IMR-90 (cell line): ENCODE data around the gene DHRS12.

Experiments used
- BHLHE40 ChIP-seq: fragments of 150-350 bp; IDR thresholded peaks from 2 replicates; pipeline ENCODE4 v1.6.1; 2016; ENCODE audit warnings: mild to moderate bottlenecking, low read depth, low read length
- CEBPB ChIP-seq: IDR thresholded peaks from 2 replicates; pipeline ENCODE4 v1.6.1; 2012; ENCODE audit warnings: low read depth, low read length, improper control_type of control experiment
- FOS ChIP-seq: fragments of 150-350 bp; IDR thresholded peaks from 2 replicates; pipeline ENCODE4 v1.6.1; 2016; ENCODE audit warnings: low read depth, low read length
- MAFK ChIP-seq: IDR thresholded peaks from 2 replicates; pipeline ENCODE4 v1.6.1; 2012; ENCODE audit warnings: low read depth, low read length, improper control_type of control experiment
- MAZ ChIP-seq: IDR thresholded peaks from 2 replicates; pipeline ENCODE4 v1.6.1; 2012; ENCODE audit warnings: low read depth, mild to moderate bottlenecking, low read length, improper control_type of control experiment, moderate library complexity, borderline replicate concordance
- MXI1 ChIP-seq: IDR thresholded peaks from 2 replicates; pipeline ENCODE4 v1.6.1; 2012; ENCODE audit warnings: low read depth, mild to moderate bottlenecking, low read length, moderate library complexity, borderline replicate concordance
- POLR2A ChIP-seq: IDR thresholded peaks from 2 replicates; pipeline ENCODE4 v1.6.1; 2012; ENCODE audit warnings: mild to moderate bottlenecking, low read depth, low read length
- RAD21 ChIP-seq: IDR thresholded peaks from 2 replicates; pipeline ENCODE4 v1.6.1; 2012; ENCODE audit warnings: low read length, improper control_type of control experiment
- RCOR1 ChIP-seq: IDR thresholded peaks from 2 replicates; pipeline ENCODE4 v1.6.1; 2012; ENCODE audit warnings: mild to moderate bottlenecking, low read length, improper control_type of control experiment; ENCODE audit not compliant: insufficient replicate concordance
- RFX5 ChIP-seq: IDR thresholded peaks from 2 replicates; pipeline ENCODE4 v1.8.0; 2012; ENCODE audit warnings: low read depth, mild to moderate bottlenecking, low read length, moderate library complexity
- TF ChIP-seq, protein P1 (sequence below): conservative IDR thresholded peaks from 2 replicates; pipeline ENCODE4 v1.5.1; 2012; ENCODE audit warnings: mild to moderate bottlenecking, low read depth, low read length, improper control_type of control experiment
- TF ChIP-seq, protein P2 (sequence below): fragments of 150-350 bp; IDR thresholded peaks from 2 replicates; pipeline ENCODE4 v1.6.1; 2017; ENCODE audit warnings: mild to moderate bottlenecking, antibody characterized with exemption, low read length, low read depth

DNA sequence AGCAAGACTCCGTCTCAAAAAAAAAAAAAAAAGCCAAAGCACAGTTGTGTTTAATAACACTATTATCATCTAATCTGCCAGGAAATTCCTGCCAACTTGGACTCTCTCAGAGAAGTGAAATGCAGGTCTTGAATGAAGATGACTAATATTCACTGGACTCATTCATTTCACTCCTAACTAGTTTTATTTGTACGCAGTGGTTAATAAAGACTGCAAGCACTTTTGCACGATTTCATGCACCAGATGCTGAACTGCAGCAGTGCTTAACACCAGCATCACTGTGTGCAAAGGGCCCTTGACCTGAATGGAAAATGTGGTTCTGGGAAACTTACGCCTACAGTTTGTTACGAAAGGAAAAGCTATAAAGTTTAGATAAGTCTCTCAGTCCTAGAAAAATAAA, 63.3 kb downstream of the DHRS12 start:
- TF ChIP-seq MAFK (no peak), MAZ (no peak), RCOR1 (no peak), BHLHE40 (no peak), POLR2A (no peak), RFX5 (no peak), FOS (no peak), MXI1 (no peak), RAD21 (no peak), CEBPB (no peak)
- TF ChIP-seq, protein P1, sequence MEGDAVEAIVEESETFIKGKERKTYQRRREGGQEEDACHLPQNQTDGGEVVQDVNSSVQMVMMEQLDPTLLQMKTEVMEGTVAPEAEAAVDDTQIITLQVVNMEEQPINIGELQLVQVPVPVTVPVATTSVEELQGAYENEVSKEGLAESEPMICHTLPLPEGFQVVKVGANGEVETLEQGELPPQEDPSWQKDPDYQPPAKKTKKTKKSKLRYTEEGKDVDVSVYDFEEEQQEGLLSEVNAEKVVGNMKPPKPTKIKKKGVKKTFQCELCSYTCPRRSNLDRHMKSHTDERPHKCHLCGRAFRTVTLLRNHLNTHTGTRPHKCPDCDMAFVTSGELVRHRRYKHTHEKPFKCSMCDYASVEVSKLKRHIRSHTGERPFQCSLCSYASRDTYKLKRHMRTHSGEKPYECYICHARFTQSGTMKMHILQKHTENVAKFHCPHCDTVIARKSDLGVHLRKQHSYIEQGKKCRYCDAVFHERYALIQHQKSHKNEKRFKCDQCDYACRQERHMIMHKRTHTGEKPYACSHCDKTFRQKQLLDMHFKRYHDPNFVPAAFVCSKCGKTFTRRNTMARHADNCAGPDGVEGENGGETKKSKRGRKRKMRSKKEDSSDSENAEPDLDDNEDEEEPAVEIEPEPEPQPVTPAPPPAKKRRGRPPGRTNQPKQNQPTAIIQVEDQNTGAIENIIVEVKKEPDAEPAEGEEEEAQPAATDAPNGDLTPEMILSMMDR, result no peak
- TF ChIP-seq, protein P2, sequence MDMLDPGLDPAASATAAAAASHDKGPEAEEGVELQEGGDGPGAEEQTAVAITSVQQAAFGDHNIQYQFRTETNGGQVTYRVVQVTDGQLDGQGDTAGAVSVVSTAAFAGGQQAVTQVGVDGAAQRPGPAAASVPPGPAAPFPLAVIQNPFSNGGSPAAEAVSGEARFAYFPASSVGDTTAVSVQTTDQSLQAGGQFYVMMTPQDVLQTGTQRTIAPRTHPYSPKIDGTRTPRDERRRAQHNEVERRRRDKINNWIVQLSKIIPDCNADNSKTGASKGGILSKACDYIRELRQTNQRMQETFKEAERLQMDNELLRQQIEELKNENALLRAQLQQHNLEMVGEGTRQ, result no peak
